ENCODE measurements around the gene RPL10A. TPM values are rescaled to one million over a fixed set of nuclear protein-coding genes. Genes with fewer than 3 reads are reported as not detected.
"Not testable (repeated sequence)": the region's sequence is repeated elsewhere in the genome, so short reads cannot be mapped to it uniquely, and the experiment has no call there.

Gene RPL10A
- total RNA-seq, 1 donor from 2014 or later = 1,773 TPM

DNA sequence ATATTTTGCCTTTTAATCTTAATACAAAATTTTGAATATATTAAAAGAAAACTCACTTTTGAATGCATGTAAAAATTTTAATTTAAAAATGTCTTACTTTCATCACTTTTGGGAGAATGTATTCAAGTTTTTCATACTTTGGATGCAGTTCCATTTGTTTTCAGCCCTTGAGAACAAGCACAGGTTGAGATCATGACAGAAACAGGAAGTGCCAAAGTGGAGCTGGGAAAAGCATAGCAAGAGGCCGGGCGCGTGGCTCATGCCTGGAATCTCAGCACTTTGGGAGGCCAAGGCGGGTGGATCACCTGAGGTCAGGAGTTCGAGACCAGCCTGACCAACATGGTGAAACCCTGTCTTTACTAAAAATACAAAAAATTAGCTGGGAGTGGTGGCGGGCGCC lies 49.8 kb downstream of the RPL10A start:
- H3K27ac Mint-ChIP-seq; DNase-seq (ENCODE audit: low spot score); H3K4me1 Mint-ChIP-seq (ENCODE audit: low read depth); H3K4me3 Mint-ChIP-seq (ENCODE audit: low read depth); intact Hi-C loops (cut with micrococcal nuclease); H3K27me3 Mint-ChIP-seq (ENCODE audit: low read depth); H3K9me3 Mint-ChIP-seq; H3K36me3 Mint-ChIP-seq (ENCODE audit: low read depth): not testable (repeated sequence)

DNA sequence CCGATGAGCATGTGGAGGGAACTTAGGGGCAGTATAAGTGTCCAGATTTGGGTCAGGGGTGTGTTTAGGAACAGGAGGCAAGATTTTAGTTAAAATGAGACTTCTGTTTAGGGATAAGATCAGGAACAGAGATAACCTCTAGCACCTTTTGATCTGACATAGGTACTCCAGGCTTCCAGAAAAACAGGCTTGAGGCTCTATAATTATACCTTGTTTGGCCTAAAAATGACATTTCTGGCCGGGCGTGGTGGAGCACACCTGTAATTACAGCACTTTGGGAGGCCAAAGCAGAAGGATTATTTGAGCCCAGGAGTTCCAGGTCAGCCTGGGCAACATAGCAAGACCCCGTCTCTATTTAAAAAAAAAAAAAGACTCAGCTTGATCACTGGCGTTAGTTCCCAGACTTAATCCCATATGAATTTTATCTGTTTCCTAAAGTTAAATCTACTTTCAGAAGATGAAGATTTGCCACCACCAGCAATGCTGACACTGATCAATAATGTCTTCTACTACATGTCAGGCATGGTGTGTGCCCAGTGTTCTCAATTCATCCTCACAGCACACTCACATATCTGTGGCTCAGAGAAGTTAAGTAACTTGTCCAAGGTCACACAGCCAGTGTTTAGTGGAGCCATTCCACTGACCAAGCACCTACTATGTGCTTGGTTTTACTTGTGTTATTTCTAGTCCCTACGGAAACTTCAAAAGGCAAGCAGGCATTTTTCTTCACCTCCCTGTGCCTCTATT lies 50.5 kb downstream of the RPL10A start:
- Mint-ChIP-seq H3K27me3 (ENCODE audit: low read depth) (peaks cover 4% of the 10 kb centered on the region), H3K4me3 (ENCODE audit: low read depth) (no peak overlapping the region), H3K27ac (no peak overlapping the region), H3K4me1 (ENCODE audit: low read depth) (peaks cover 10% of the 10 kb centered on the region), H3K36me3 (ENCODE audit: low read depth) (no peaks in the 10 kb centered on the region), H3K9me3 (no peaks in the 10 kb centered on the region)
- intact Hi-C loops (cut with micrococcal nuclease) = no loop called here
- no peak for DNase-seq (ENCODE audit: low spot score)

DNA sequence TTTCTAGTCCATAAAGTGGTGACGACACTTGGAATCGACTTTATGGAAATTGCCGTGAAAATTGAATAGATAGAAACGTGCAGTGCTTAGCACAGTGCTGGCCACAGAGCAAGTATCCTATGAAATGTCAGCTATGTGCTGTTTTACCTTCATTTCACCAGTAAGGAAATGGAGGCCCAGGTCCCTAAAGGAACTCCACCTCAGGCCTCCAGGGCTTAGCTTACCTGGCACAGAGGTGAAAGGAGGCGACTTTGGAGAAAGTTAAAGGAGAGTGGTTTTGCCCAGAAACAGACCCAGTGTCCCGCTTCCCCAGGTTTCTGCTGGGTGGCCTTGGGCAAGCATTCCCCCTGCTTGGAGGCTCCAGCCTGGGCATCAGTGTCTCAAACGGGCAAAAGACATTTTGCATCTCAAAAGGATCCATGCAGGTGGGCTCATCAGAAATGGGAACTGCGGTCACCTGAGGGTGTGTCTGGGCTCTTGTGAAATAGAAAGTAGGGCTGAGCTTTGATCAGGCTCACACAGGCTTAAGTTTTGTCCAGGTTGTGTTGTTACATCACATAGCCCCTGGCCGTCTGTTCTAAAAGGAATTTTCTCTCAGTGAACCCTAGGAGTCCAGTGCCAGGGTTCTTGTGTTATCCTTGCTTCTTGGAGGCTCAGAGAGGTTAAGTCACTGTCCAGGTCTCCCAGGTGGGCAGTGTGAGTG lies 51.3 kb downstream of the RPL10A start:
- no peak for DNase-seq (ENCODE audit: low spot score)
- no peaks in the 10 kb centered on the region for H3K27me3 Mint-ChIP-seq (ENCODE audit: low read depth)
- H3K9me3 Mint-ChIP-seq = no peaks in the 10 kb centered on the region
- H3K27ac Mint-ChIP-seq = no peak overlapping the region
- H3K36me3 Mint-ChIP-seq (ENCODE audit: low read depth) = no peaks in the 10 kb centered on the region
- H3K4me3 Mint-ChIP-seq (ENCODE audit: low read depth) = no peak overlapping the region
- intact Hi-C loops (cut with micrococcal nuclease) = no loop called here
- peaks cover 10% of the 10 kb centered on the region for H3K4me1 Mint-ChIP-seq (ENCODE audit: low read depth)

Other genes with a start within 250 kb of the RPL10A start
- gene ZNF76, start 208.7 kb upstream of the RPL10A start, total RNA-seq = 37.5 and 39.8 TPM in 2 replicates
- 120 and 121 TPM in 2 replicates for gene DEF6, start 170.6 kb upstream of the RPL10A start, total RNA-seq
- gene PPARD, start 125.8 kb upstream of the RPL10A start, total RNA-seq = 27.1 and 29.1 TPM in 2 replicates
- 20.6 and 21.1 TPM in 2 replicates for gene FANCE, start 16.1 kb upstream of the RPL10A start, total RNA-seq
- 1.8 and 2.0 TPM in 2 replicates for gene TEAD3, start 28.7 kb downstream of the RPL10A start, total RNA-seq
- not detected in 2 replicates for gene TULP1, start 44.5 kb downstream of the RPL10A start, total RNA-seq
- gene FKBP5, start 220.5 kb downstream of the RPL10A start, total RNA-seq = 88.1 and 90.9 TPM in 2 replicates